HG02610 (cell line): ENCODE measurements around the gene CYB5RL.
"Not testable (repeated sequence)": the region's sequence is repeated elsewhere in the genome, so short reads cannot be mapped to it uniquely, and the experiment has no call there.

Source experiments
- ATAC-seq: cut with Tn5 transposase; IDR thresholded peaks from one replicate; pipeline ENCODE4 v1.9.1; 2021; ENCODE audit warnings: mild to moderate bottlenecking, moderate library complexity; ENCODE audit not compliant: unreplicated experiment

CYB5RL gene, protein sequence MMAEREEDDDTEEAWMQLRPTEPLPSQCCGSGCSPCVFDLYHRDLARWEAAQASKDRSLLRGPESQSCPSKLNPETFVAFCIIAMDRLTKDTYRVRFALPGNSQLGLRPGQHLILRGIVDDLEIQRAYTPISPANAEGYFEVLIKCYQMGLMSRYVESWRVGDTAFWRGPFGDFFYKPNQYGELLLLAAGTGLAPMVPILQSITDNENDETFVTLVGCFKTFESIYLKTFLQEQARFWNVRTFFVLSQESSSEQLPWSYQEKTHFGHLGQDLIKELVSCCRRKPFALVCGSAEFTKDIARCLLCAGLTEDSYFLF

GRCh38 chr1:54199765-54200518 is at the start of gene CYB5RL, which contains the start of gene MRPL37:
CYB5RL (minus strand) TSS chr1:54200030; CDS start chr1:54195616, 4,414 bp downstream.
MRPL37 (plus strand) TSS chr1:54200167; CDS start chr1:54200244, 77 bp downstream.
- peak; percentile 97 for ATAC-seq

GRCh38 chr1:54248966-54249365 is 49.1 kb upstream of the CYB5RL start:
- ATAC-seq, result no peak

GRCh38 chr1:54247863-54248515 is 48.2 kb upstream of the CYB5RL start:
- no peak for ATAC-seq

DNA sequence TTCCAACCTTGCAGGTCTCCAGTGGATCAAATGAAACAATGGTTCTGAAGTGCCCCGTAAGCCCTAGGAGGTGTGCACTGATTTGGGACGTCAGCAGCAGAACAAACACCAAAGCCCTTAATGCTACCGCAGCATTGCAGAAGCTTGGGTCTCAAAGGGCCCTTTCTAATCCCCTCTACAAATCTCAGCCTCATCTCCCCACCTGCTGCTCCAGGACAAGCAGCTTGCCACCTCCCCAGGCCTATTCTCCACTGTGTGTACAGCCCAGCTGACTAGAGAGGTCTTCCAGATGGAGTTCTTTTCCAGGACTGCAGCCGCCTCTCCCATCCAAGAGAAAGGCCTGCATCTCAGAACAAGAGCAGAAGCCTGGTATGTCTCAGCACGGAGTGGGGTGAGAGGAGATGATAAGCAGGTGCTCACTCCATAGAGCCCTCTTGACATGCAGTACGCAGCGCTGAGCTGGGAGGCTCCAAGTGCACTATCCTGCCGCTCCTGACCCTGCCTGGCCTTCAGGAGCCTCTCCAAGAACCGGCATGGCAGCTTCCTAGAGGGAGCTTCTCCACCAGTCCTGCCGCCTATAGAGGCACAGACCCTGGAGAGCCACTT is 46.4 kb upstream of the CYB5RL start:
- ATAC-seq, result no peak

DNA sequence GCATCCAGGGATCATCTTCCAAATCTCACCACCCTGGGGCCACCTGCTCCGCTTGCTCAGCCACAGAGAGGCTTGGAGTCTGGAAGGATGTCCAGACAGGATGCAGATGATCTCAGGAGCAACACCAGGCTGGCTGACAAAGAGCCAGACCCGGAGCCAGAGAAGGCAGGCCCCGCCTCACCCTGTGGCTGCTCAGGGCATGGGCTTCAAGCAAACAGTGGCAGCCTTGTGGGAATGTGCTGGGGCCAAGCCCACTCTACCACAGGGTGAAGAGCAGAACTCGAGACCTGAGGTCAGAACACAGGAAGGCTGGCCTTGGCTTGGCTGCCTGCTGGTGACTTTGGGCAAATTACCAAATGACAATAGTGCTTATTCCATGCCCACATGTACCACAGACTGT is 45.7 kb upstream of the CYB5RL start:
- no peak for ATAC-seq

GRCh38 chr1:54244655-54245054 is 44.8 kb upstream of the CYB5RL start:
- no peak for ATAC-seq

- no peak for ATAC-seq
Observed at GRCh38 chr1:54243022-54243421, 43.2 kb upstream of the CYB5RL start.

GRCh38 chr1:54241364-54241763 is 41.5 kb upstream of the CYB5RL start:
- ATAC-seq, result no peak

DNA sequence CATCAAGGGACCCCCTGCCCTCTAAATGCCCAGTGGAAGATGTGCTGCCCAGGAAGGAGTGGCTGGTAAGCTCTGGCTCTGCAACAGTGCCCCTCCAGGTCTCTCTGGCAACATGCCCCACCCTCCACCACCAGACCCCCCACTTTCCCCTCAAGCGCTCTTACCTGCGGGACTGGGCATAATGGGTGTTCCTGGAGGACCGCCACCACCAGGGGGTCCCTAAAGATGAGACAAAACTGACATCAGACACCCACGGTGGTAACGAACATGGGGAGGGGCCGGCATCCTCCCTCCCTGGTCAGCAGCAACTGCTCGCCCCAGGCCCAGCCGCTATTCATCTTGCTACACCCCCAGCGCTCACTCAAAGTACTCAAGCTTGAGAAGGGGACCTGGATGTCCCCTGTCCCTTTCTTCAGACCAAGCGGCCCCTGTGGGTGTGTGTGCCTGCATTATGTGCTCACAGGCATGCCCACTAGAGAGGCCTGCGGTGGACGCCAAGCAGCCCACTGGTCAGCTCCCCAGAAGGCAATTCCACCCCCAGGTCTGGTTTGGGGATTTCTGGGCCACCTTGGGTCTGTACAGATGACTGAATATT is 41.0 kb upstream of the CYB5RL start:
- no peak for ATAC-seq

GRCh38 chr1:54239631-54240031 is 39.8 kb upstream of the CYB5RL start:
- no peak for ATAC-seq

- ATAC-seq, result no peak
Observed at GRCh38 chr1:54239035-54239383, 39.2 kb upstream of the CYB5RL start.

DNA sequence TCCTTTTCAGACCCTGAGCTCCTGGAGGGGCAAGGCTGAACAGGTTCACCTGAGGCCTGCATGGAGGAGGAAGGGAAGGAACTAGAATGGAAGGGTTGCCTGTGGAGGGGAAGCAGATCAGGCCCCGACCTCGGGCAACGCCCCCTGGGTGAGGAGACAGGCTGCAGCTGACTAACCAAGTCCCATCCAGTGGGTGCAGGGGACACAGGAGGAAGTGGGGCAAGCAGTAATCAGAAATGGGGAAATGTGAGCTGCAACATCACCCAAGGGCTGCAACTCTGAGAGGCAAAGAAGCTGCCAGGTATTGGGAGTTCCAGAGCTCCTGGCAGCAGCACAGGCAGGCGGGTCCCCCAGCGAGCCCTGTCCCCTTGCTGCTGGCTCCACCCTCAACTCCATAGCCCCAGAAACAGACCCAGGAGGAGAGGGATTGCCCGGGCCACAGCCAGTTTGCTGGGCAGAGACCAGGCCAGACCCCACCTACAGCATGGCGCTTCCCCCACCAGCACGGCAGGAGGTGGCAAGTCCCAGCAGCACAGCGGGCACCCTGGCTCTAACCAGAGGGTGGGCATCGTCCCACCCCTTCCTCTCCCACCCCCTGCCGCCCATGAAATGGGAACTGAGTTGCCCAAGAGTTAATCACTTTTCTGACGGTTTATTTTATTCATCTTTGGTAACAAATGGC is 38.7 kb upstream of the CYB5RL start:
- no peak for ATAC-seq

DNA sequence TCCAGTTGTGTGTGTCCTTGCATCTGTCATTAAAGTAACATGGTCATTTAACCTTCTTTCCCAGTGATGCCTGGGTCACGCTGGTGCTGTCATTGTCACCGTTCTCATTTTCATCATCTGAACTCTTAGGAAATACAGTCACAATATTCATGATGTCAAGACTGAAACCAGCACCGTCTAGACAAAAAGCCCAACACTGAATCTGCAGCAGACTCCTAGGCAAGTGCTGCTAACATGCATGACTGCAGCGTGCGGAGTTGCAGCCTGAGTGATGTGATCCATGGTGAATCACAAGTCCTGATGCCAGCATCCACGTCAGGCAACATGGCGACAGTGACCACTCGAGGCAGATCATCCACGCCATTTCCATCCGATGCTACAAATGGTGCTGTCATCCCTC is 37.8 kb upstream of the CYB5RL start:
- no peak for ATAC-seq

GRCh38 chr1:54234284-54234683 is 34.5 kb upstream of the CYB5RL start:
- ATAC-seq, result no peak

DNA sequence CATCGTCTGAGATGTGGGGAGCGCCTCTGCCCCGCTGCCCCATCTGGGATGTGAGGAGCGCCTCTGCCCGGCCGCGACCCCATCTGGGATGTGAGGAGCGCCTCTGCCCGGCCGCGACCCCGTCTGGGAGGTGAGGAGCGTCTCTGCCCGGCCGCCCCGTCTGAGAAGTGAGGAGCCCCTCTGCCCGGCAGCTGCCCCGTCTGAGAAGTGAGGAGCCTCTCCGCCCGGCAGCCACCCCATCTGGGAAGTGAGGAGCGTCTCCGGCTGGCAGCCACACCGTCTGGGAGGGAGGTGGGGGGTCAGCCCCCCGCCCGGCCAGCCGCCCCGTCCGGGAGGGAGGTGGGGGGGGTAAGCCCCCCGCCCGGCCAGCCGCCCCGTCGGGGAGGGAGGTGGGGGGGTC is 33.4 kb upstream of the CYB5RL start:
- ATAC-seq, result not testable (repeated sequence)

GRCh38 chr1:54230507-54231339 is 30.9 kb upstream of the CYB5RL start:
- no peak for ATAC-seq

GRCh38 chr1:54229281-54229891 is 29.6 kb upstream of the CYB5RL start:
- ATAC-seq, result no peak

DNA sequence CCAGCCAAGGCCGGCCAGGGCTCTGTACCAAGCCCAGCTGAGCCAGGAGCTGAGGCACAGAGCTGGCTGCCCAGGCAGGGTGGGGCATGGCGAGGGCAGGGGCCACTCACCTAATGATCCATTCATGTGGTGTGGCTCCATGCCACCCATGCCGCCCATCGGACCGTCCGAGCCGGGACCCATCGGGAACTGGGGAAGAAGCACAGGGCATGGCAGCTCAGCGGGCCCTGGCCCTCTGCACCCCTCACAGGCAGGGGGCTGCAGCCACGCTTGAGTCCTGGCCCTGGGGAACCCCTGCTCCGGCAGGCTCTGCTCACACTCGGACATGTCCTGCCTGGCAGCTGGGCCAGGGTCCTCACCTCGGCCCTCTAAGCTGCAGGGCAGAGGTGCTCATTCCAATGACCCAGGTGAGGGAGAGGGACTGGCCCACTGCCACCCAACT is 28.8 kb upstream of the CYB5RL start:
- ATAC-seq, result no peak

GRCh38 chr1:54227891-54228310 is 28.1 kb upstream of the CYB5RL start:
- ATAC-seq, result no peak
